Skeletal muscle tissue (tissue), 4 donors: Measurements from ENCODE around the gene TSSK6. TPM values are rescaled to one million over a fixed set of nuclear protein-coding genes. Genes with fewer than 3 reads are reported as not detected.

ENCODE experiments used
- H3K27ac ChIP-seq: one replicate; pipeline ENCODE4 v1.7.0; 2013; ENCODE audit warnings: mild to moderate bottlenecking, low read depth, low read length, inconsistent platforms
- H3K27me3 ChIP-seq, 3 donors: one replicate each; pipeline ENCODE4 v1.7.0; 2013; ENCODE audit warnings: low read length in 3 of 3; ENCODE audit not compliant: control insufficient read depth in 3 of 3, insufficient read depth in 3 of 3
- H3K36me3 ChIP-seq, 3 donors: one replicate each; pipeline ENCODE4 v1.7.0; 2013; ENCODE audit warnings: low read length in 3 of 3; ENCODE audit not compliant: control insufficient read depth in 3 of 3, insufficient read depth in 3 of 3
- H3K4me1 ChIP-seq, 3 donors: one replicate each; pipeline ENCODE4 v1.7.0; 2013; ENCODE audit warnings: low read length in 3 of 3, mild to moderate bottlenecking in 3 of 3; ENCODE audit not compliant: control insufficient read depth in 3 of 3, insufficient read depth in 3 of 3
- H3K4me3 ChIP-seq, 3 donors: one replicate each; pipeline ENCODE4 v1.7.0; 2013; ENCODE audit warnings: low read length in 3 of 3
- H3K9ac ChIP-seq, 3 donors: one replicate each; pipeline ENCODE4 v1.7.0; 2013; ENCODE audit warnings: low read length in 3 of 3, mild to moderate bottlenecking in 3 of 3, moderate library complexity in 2 of 3, low read depth in 1 of 3
- H3K9me3 ChIP-seq, 3 donors: one replicate each; pipeline ENCODE4 v1.7.0; 2013; ENCODE audit warnings: low read length in 3 of 3; ENCODE audit not compliant: control insufficient read depth in 3 of 3
- total RNA-seq: library from RNA; depleted of rRNA; stranded (reverse); fragments of >200 nt; gene quantifications from one replicate; pipeline ENCODE4 v1.2.3, GENCODE V29; 2014
- donor health status: Osteomylitis.

Gene TSSK6
- total RNA-seq, 1 donor from 2014 or later = not detected

- Histone ChIP-seq H3K27ac (no peak overlapping the region), H3K4me1 (no peaks in the 10 kb centered on the region), H3K9me3 (no peaks in the 10 kb centered on the region), H3K9ac (no peak overlapping the region), H3K36me3 (peaks cover 28 to 34% (median 34%) of the 10 kb centered on the region in 3 donors), H3K4me3 (no peak overlapping the region), H3K27me3 (no peaks in the 10 kb centered on the region)
These were observed 7.1 kb downstream of the TSSK6 start for GRCh38 chr19:19508217-19508616.

GRCh38 chr19:19507354-19507753 lies 8.0 kb downstream of the TSSK6 start:
- Histone ChIP-seq H3K9me3 (no peaks in the 10 kb centered on the region), H3K27ac (no peak overlapping the region), H3K4me3 (no peak overlapping the region), H3K36me3 (peaks cover 37 to 43% (median 42%) of the 10 kb centered on the region in 3 donors), H3K27me3 (no peaks in the 10 kb centered on the region), H3K9ac (no peak overlapping the region), H3K4me1 (no peaks in the 10 kb centered on the region)

- Histone ChIP-seq H3K36me3 (peaks cover 43 to 50% (median 49%) of the 10 kb centered on the region in 3 donors), H3K4me3 (no peak overlapping the region), H3K27me3 (no peaks in the 10 kb centered on the region), H3K27ac (no peak overlapping the region), H3K9ac (no peak overlapping the region), H3K9me3 (no peaks in the 10 kb centered on the region), H3K4me1 (no peaks in the 10 kb centered on the region)
These were observed 8.8 kb downstream of the TSSK6 start for GRCh38 chr19:19506592-19506991.

- H3K4me3 ChIP-seq = no peak overlapping the region
- no peaks in the 10 kb centered on the region for H3K27me3 ChIP-seq
- peaks cover 49 to 58% (median 51%) of the 10 kb centered on the region in 3 donors for H3K36me3 ChIP-seq
- H3K9me3 ChIP-seq = no peaks in the 10 kb centered on the region
- H3K27ac ChIP-seq = no peak overlapping the region
- no peaks in the 10 kb centered on the region for H3K4me1 ChIP-seq
- no peak overlapping the region for H3K9ac ChIP-seq
These were observed 9.6 kb downstream of the TSSK6 start for GRCh38 chr19:19505669-19506326.

- no peak overlapping the region for H3K27ac ChIP-seq
- H3K4me3 ChIP-seq = no peak overlapping the region
- no peak overlapping the region for H3K9ac ChIP-seq
- peaks cover 56 to 64% (median 57%) of the 10 kb centered on the region in 3 donors for H3K36me3 ChIP-seq
- no peaks in the 10 kb centered on the region for H3K4me1 ChIP-seq
- H3K27me3 ChIP-seq = no peaks in the 10 kb centered on the region
- H3K9me3 ChIP-seq = no peaks in the 10 kb centered on the region
These were observed 10.3 kb downstream of the TSSK6 start for GRCh38 chr19:19504754-19505668.

- H3K9ac ChIP-seq = no peak overlapping the region
- H3K4me1 ChIP-seq = no peaks in the 10 kb centered on the region
- no peak overlapping the region for H3K27ac ChIP-seq
- no peaks in the 10 kb centered on the region for H3K9me3 ChIP-seq
- no peaks in the 10 kb centered on the region for H3K27me3 ChIP-seq
- peaks cover 73 to 82% (median 73%) of the 10 kb centered on the region in 3 donors for H3K36me3 ChIP-seq
- no peak overlapping the region for H3K4me3 ChIP-seq
These were observed 12.3 kb downstream of the TSSK6 start for GRCh38 chr19:19502808-19503602.

- H3K27me3 ChIP-seq = no peaks in the 10 kb centered on the region
- no peaks in the 10 kb centered on the region for H3K9me3 ChIP-seq
- H3K27ac ChIP-seq = no peak overlapping the region
- H3K36me3 ChIP-seq = peaks cover 72 to 82% (median 74%) of the 10 kb centered on the region in 3 donors
- no peaks in the 10 kb centered on the region for H3K4me1 ChIP-seq
- no peak overlapping the region for H3K4me3 ChIP-seq
- H3K9ac ChIP-seq = no peak overlapping the region
These were observed 13.1 kb downstream of the TSSK6 start for GRCh38 chr19:19502281-19502680.

GRCh38 chr19:19501798-19502197 lies 13.6 kb downstream of the TSSK6 start:
- H3K4me1 ChIP-seq = no peaks in the 10 kb centered on the region
- H3K36me3 ChIP-seq = peaks cover 70 to 82% (median 76%) of the 10 kb centered on the region in 3 donors
- H3K27me3 ChIP-seq = no peaks in the 10 kb centered on the region
- H3K9ac ChIP-seq = no peak overlapping the region
- H3K9me3 ChIP-seq = no peaks in the 10 kb centered on the region
- no peak overlapping the region for H3K4me3 ChIP-seq
- no peak overlapping the region for H3K27ac ChIP-seq

GRCh38 chr19:19500975-19501644 lies 14.2 kb downstream of the TSSK6 start:
- Histone ChIP-seq H3K36me3 (peaks cover 74 to 83% (median 82%) of the 10 kb centered on the region in 3 donors), H3K4me1 (no peaks in the 10 kb centered on the region), H3K9me3 (no peaks in the 10 kb centered on the region), H3K4me3 (no peak overlapping the region), H3K27ac (no peak overlapping the region), H3K9ac (no peak overlapping the region), H3K27me3 (no peaks in the 10 kb centered on the region)
